Right hindlimb (tissue), 1 donor: ENCODE measurements around the gene ERC1.
"Not testable (repeated sequence)": the region's sequence is repeated elsewhere in the genome, so short reads cannot be mapped to it uniquely, and the experiment has no call there.

ENCODE experiments used
- DNase-seq: peaks from one replicate; pipeline ENCODE4 v3.0.0-alpha.2; 2018

Gene ERC1

DNA sequence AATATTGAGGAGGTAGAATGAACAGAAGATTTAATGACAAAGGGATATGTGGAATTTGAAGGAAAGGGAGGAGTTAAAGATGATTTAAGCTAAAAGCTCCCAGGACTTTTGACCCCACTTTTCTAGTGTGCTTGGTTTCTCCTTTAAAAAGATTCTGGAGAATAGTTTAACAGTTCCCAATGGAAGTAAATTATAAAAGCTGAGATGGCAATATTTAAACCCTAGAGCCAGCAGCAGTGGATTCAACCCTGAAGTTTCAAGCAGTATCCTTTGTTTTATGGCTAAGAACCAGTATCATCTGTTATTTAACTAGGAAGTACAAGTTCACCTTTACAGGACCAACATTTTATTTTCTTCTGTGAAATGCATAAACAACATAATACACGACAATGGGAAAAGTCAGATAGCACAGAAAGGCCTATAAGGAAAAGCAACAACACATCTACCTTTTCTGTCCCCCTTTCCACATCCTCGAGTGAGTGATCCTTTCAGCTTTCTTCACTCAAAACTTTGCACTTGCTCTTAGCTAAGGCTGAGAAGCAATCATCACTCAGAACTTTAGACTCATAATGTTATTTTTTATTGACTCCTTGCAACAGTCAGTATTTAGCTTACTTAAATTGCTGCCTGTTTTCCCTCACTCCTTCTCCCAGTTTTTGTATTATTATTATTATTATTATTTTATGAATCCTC is 338.9 kb downstream of the ERC1 start:
- no peak for DNase-seq

- no peak for DNase-seq
Measured at GRCh38 chr12:1330477-1330827, 339.4 kb downstream of the ERC1 start.

- no peak for DNase-seq
Measured at GRCh38 chr12:1332327-1332726, 341.3 kb downstream of the ERC1 start.

GRCh38 chr12:1338483-1339177 is 347.6 kb downstream of the ERC1 start:
- no peak for DNase-seq

DNA sequence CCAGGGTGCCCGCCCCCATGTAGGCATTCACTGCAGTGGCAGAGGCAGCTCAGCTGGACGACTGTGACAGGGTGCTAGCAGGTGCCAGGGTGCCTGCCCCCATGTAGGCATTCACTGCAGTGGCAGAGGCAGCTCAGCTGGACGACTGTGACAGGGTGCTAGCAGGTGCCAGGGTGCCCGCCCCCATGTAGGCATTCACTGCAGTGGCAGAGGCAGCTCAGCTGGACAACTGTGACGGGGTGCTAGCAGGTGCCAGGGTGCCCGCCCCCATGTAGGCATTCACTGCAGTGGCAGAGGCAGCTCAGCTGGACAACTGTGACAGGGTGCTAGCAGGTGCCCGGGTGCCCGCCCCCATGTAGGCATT is 348.1 kb downstream of the ERC1 start:
- not testable (repeated sequence) for DNase-seq

GRCh38 chr12:1339618-1340319 is 348.7 kb downstream of the ERC1 start:
- no peak for DNase-seq

- not testable (repeated sequence) for DNase-seq
Measured at GRCh38 chr12:1341270-1341669, 350.2 kb downstream of the ERC1 start.

DNA sequence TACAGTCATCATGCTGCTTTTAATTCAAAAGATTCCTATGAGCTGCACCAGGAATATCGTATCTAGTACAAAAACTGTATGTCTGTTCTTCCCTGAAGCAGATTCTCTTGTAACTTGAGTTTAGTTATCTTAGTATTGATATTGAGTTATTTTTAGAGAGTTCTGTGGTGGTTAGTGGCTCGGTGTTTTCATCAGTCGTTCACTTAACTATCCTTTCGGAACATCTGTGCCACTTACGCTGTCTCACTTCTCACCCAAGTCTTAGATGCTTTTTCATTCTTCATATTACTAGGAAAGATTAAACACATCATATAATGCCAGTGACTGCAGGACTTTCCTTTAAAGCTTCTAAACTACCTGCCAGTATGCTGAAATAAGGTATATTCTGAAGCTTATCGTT is 352.4 kb downstream of the ERC1 start:
- no peak for DNase-seq

DNA sequence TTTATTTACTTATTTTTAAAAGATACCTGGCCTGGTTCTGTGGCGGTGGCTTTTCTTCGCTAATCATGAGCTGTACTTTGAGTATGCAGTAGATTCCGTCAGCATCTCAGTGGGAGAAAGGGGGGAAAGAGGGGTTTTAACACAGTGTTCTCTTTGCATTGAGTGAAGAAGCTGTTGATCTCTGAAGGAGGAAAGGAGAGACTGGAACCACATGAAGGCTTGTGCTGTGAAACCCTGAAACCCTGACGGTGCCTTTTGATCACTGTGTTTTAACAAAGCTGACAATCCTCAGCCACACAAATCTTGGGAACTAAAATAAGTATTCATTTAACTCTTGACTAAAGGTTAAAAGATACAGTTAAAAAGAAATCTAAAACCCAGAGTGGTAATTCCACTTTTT is 353.2 kb downstream of the ERC1 start:
- no peak for DNase-seq

DNA sequence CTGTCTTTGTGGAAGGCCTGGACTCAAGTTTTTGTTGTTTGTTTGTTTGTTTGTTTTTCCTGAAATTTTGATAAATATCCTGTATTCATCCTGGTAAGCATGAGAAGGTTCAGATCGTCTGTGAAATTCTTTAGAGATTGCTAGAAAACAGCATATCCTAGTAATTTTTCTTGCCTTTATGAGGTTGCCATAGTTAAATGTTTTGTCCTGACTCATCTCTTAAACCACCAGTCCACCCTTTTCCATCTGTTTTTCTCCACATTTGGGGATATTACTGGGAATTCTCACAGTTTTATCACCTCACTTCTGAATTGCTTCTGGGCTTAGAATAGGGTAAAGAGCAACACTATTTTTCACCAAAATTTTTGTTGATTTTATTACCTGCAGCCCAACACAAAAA is 355.1 kb downstream of the ERC1 start:
- DNase-seq, result no peak

DNA sequence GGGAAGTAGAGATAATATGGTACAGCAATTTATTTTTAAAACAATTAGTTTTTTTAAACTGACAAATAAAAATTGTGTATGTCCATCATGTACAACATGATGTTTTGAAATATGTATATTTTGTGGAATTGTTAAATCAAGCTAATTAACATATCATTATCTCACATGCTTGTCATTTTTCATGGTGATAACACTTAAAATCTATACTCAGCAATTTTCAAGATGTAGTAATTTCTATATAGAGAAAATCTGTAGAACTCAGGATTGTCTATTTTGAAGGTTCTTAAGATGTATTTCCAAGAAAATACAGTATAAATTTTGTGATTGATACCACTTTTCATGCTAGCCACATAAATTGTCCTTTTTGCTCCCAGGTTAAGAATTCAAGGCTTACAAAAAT is 356.3 kb downstream of the ERC1 start:
- no peak for DNase-seq

DNA sequence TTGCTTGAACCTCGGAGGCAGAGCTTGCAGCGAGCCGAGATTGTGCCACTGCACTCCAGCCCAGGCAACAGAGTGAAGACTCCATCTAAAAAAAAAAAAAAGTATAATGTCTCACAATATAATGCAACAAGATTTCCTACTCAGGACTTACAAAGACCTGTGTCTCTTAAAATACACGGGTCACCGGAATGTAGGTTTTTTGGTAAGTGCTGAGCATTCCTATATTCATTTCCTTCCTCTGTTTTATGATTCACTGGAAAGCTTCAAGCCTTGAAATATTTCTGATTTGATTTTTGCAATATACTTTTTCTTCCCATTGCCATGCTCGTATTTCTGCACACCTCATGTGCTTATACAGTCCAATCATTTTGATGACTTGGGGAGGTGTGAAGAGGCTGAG is 357.6 kb downstream of the ERC1 start:
- no peak for DNase-seq

GRCh38 chr12:1350055-1350933 is 359.3 kb downstream of the ERC1 start:
- DNase-seq, result no peak

- DNase-seq, result no peak
Measured at GRCh38 chr12:1350934-1351240, 359.9 kb downstream of the ERC1 start.

DNA sequence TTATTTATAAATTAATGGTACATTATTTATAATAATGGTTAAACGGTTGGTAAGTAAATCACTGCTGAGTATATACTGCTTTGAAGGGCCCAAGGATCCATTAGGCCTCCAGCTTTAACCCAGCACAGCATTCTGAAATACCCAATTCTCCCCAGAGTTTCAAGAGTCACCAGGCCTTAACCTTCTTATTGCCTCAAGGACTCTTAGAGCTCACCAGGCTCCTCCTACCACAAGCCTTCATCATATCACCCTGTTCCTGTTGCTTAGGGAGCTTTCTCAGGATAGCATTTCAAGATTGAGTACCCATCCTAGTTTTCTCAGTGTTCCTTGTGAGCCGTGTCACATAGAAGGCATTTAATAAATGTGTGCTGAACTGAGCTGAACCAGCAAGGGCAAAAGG is 360.9 kb downstream of the ERC1 start:
- DNase-seq, result no peak

- DNase-seq, result no peak
Measured at GRCh38 chr12:1353451-1353850, 362.4 kb downstream of the ERC1 start.

- no peak for DNase-seq
Measured at GRCh38 chr12:1355396-1355795, 364.4 kb downstream of the ERC1 start.

DNA sequence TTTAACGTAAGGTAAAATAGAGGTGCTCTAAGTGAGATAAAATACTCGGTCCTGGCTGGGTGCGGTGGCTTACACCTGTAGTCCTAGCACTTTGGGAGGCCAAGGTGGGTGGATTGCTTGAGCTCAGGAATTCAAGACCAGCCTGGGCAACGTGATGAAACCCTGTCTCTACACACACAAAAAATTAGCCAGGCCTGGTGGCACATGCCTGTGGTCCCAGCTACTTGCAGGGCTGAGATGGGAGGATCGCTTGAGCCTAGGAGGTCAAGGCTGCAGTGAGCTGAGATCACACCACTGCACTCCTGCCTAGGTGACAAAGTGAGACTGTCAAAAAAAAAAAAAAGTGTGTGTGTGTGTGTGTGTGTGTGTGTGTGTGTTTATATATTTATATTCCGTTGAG is 364.8 kb downstream of the ERC1 start:
- not testable (repeated sequence) for DNase-seq

DNA sequence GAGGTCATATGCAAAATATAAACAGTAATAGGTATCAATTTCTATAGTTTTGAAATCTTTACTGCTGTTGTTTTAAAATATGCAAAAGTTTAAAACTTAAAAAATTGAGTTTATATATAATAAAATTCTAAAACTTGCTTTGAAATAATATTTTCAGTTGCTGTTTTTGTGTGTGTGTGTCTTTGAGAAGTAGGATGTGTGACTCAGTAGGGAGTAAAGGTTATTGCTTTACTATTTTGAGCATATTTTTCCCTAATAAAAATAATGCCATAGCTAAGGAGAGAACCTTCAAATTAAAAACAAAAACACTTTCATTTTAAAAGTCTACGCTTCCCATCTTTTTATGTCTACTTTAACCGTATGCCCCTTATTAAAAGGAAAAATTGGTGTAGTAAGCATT is 365.3 kb downstream of the ERC1 start:
- DNase-seq, result no peak

DNA sequence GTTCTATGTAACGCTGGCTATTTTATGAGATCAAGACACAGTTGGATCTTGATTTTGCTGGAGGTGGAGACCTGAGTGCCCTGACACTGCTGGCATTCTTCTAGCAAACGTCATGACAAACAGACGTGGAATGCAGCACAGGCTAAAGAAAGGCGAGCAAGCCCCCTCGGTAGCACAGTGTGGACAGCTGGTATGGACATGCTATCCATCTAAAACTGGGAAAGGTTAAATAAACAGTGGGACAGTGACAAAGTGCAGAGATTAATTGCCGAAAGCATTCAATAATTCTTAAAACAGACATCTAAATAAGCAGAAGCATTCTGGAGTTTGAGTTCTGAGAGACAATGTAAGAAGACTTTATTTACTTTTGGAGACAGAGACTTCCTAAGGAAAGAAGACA is 366.1 kb downstream of the ERC1 start:
- no peak for DNase-seq

DNA sequence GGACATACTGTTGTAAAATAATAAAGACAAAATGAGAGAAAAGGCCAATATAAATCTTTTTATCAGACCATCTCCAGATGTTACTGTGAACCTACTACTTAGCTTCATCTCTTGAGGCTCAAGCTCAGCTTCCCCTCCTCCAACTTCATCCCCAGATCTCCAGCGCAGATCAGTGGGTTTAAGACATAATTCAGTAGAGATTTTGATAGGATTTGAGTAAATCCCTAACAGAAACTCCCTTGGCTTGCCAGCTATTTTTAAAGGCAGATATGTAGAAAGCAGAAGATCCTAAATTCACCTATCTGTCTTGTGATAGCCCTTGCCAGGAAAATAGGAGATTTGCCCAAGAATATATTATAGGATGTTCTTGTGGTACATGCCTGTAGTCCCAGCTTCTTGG is 366.7 kb downstream of the ERC1 start:
- no peak for DNase-seq

- DNase-seq, result no peak
Measured at GRCh38 chr12:1360441-1361210, 369.6 kb downstream of the ERC1 start.
